ENCODE measurements around the gene GPAT2.
"Not testable (repeated sequence)": the region's sequence is repeated elsewhere in the genome, so short reads cannot be mapped to it uniquely, and the experiment has no call there.

GRCh38 chr2:96023701-96024100, 11.0 kb downstream of the GPAT2 start:
- TF ChIP-seq CTCF (IDR thresholded peaks at IDR 0.05); POLR2AphosphoS5 (IDR thresholded peaks at IDR 0.05; ENCODE audit: low read depth, low read length); SIN3A (IDR thresholded peaks at IDR 0.05; ENCODE audit: borderline replicate concordance, insufficient read depth, low read depth, low read length): not testable (repeated sequence)
- TF ChIP-seq, protein P1, sequence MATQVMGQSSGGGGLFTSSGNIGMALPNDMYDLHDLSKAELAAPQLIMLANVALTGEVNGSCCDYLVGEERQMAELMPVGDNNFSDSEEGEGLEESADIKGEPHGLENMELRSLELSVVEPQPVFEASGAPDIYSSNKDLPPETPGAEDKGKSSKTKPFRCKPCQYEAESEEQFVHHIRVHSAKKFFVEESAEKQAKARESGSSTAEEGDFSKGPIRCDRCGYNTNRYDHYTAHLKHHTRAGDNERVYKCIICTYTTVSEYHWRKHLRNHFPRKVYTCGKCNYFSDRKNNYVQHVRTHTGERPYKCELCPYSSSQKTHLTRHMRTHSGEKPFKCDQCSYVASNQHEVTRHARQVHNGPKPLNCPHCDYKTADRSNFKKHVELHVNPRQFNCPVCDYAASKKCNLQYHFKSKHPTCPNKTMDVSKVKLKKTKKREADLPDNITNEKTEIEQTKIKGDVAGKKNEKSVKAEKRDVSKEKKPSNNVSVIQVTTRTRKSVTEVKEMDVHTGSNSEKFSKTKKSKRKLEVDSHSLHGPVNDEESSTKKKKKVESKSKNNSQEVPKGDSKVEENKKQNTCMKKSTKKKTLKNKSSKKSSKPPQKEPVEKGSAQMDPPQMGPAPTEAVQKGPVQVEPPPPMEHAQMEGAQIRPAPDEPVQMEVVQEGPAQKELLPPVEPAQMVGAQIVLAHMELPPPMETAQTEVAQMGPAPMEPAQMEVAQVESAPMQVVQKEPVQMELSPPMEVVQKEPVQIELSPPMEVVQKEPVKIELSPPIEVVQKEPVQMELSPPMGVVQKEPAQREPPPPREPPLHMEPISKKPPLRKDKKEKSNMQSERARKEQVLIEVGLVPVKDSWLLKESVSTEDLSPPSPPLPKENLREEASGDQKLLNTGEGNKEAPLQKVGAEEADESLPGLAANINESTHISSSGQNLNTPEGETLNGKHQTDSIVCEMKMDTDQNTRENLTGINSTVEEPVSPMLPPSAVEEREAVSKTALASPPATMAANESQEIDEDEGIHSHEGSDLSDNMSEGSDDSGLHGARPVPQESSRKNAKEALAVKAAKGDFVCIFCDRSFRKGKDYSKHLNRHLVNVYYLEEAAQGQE (IDR thresholded peaks at IDR 0.05; ENCODE audit: insufficient read depth in 1 of 2, low read depth in 2 of 2, low read length in 1 of 2), result not testable (repeated sequence)

All from Panc1 (cell line).